NT2/D1 (cell line): ENCODE data around the gene RABEP1.

Experiments used
- DNase-seq: peaks from one replicate; pipeline ENCODE4 v3.0.0-alpha.2; 2011; ENCODE audit warnings: low read depth, low spot score
- H3K27me3 ChIP-seq: 2 replicates; pipeline ENCODE4 v1.6.0; 2011; ENCODE audit warnings: mild to moderate bottlenecking; ENCODE audit not compliant: insufficient read length, insufficient read depth
- H3K36me3 ChIP-seq: 2 replicates; pipeline ENCODE4 v1.6.1; 2011; ENCODE audit warnings: mild to moderate bottlenecking, low read length, mixed read lengths; ENCODE audit not compliant: insufficient read depth, insufficient read length
- H3K4me1 ChIP-seq: 2 replicates; pipeline ENCODE4 v1.5.1; 2011; ENCODE audit not compliant: insufficient read depth, insufficient read length
- H3K4me3 ChIP-seq: 2 replicates; pipeline ENCODE4 v1.5.1; 2011; ENCODE audit warnings: low read depth; ENCODE audit not compliant: insufficient read length
- H3K9ac ChIP-seq: 2 replicates; pipeline ENCODE4 v1.6.0; 2011; ENCODE audit warnings: low read depth; ENCODE audit not compliant: insufficient read length
- H3K9me3 ChIP-seq: 2 replicates; pipeline ENCODE4 v1.5.1; 2011; ENCODE audit warnings: mild to moderate bottlenecking, low read length; ENCODE audit not compliant: insufficient read depth
- SUZ12 ChIP-seq: IDR thresholded peaks from 2 replicates; pipeline ENCODE4 v1.6.1; 2011; ENCODE audit not compliant: insufficient read length, insufficient read depth; ENCODE audit errors: extremely low read depth
- YY1 ChIP-seq: IDR thresholded peaks from 2 replicates; pipeline ENCODE4 v1.6.1; 2011; ENCODE audit not compliant: insufficient read length, insufficient read depth
- ZNF274 ChIP-seq: IDR thresholded peaks from 2 replicates; pipeline ENCODE4 v1.6.1; 2011; ENCODE audit warnings: mild to moderate bottlenecking, low read depth, low read length

RABEP1 gene

DNA sequence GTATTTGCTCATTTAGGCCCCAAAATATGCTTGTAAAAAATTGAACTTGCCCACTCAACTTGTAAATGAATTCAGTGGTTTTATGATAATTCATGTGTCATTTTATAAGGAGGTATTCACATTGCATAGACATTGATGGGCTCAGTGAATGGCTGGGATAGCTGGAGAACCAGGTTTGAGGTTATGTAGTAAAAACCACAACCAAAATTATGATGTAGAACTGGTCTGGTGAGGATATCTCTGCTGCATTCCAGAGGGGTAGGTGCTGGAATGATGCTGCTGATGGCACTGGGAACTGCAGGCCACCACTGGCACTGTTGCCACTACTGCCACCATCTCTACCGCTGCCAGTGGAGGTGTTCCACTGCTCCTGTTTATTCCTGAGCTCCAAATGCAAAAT, 21.5 kb upstream of the RABEP1 start:
- TF ChIP-seq SUZ12 (no peak), YY1 (no peak), ZNF274 (no peak)

DNA sequence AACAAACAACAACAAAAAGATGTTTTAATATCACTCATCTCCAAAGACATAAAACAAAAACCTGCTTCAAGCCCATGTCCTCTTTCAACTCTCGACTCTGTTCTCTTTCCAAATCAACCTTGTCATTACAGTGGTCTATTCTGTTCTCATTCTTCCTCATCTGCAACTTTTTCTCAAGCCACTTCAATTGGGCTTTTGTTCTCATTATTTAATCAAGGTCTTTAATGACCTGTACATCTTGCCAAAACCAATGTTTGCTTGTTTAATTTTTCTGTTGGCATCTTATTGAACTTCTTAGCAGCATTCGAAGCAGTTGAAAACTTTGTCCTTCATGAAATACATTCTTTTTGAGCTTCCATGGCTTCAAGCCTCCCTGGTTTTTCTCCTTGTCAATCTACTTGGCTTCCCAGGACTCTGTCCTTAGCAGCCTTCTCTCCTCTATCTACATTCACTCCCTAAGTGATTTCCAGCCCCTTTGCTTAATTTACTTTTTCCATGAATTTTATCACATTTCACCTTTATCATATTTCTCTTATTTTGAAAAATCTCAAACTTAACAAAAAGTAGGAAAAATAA, 19.6 kb upstream of the RABEP1 start:
- TF ChIP-seq YY1 (no peak), ZNF274 (no peak), SUZ12 (no peak)
- Histone ChIP-seq H3K4me3 (no peak overlapping the region), H3K9me3 (no peaks in the 10 kb centered on the region)

More for the DNA sequence above, 21.5 kb upstream of the RABEP1 start:
- H3K4me1 ChIP-seq, result no peaks in the 10 kb centered on the region
- no peaks in the 10 kb centered on the region for H3K36me3 ChIP-seq
- H3K27me3 ChIP-seq, result no peaks in the 10 kb centered on the region
- no peak overlapping the region for H3K4me3 ChIP-seq
- no peaks in the 10 kb centered on the region for H3K9me3 ChIP-seq
- no peak for DNase-seq
- no peak overlapping the region for H3K9ac ChIP-seq

DNA sequence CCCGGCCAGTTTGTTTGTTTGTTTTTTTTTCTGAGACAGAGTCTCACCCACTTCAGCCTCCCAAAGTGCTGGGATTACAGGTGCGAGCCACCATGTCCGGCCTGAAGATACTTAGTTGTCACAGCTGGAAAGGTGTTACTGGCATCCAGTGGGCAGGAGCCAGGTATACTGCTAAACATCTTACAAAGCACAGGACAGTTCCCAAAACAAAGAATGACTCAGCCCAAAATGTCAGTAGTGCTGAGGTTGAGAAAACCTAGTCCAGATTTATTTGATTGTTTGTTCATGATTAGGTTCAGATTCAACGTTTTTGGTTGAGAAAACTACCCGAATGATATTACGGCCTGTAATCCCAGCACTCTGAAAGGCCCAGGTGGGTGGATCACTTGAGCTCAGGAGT, 18.6 kb upstream of the RABEP1 start:
- Histone ChIP-seq H3K27me3 (no peaks in the 10 kb centered on the region), H3K36me3 (no peaks in the 10 kb centered on the region), H3K4me1 (no peaks in the 10 kb centered on the region), H3K9ac (no peak overlapping the region), H3K4me3 (no peak overlapping the region), H3K9me3 (no peaks in the 10 kb centered on the region)
- no peak for DNase-seq
- TF ChIP-seq ZNF274, result no peak
- TF ChIP-seq SUZ12, result no peak
- no peak for TF ChIP-seq YY1

More for the DNA sequence above, 19.6 kb upstream of the RABEP1 start:
- no peaks in the 10 kb centered on the region for H3K36me3 ChIP-seq
- no peak overlapping the region for H3K9ac ChIP-seq
- H3K4me1 ChIP-seq, result no peaks in the 10 kb centered on the region
- H3K27me3 ChIP-seq, result no peaks in the 10 kb centered on the region
- DNase-seq, result no peak

DNA sequence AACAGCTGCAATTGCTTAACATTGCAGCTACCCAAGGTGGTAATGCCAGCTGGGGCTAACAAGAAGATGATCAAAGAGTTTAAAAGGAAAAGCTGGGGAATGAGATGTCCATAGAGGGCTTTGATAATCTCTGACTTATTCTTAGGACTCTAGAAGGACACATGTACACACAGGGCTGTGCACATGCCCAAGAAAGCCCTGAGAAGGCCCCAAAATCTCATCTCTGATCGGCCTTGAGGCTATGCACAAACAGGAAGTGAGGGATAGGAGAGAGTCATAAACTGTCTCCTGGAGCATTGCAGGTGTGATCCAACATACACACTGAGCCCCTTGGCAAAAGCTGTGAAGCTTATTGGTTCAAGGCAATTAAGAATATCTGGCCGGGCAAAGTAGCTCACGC, 17.2 kb upstream of the RABEP1 start:
- no peak for DNase-seq
- no peak overlapping the region for H3K4me3 ChIP-seq
- TF ChIP-seq YY1 (no peak), ZNF274 (no peak), SUZ12 (no peak)
- no peaks in the 10 kb centered on the region for H3K27me3 ChIP-seq
- H3K36me3 ChIP-seq, result no peaks in the 10 kb centered on the region
- no peaks in the 10 kb centered on the region for H3K9me3 ChIP-seq
- no peak overlapping the region for H3K9ac ChIP-seq
- H3K4me1 ChIP-seq, result no peaks in the 10 kb centered on the region

DNA sequence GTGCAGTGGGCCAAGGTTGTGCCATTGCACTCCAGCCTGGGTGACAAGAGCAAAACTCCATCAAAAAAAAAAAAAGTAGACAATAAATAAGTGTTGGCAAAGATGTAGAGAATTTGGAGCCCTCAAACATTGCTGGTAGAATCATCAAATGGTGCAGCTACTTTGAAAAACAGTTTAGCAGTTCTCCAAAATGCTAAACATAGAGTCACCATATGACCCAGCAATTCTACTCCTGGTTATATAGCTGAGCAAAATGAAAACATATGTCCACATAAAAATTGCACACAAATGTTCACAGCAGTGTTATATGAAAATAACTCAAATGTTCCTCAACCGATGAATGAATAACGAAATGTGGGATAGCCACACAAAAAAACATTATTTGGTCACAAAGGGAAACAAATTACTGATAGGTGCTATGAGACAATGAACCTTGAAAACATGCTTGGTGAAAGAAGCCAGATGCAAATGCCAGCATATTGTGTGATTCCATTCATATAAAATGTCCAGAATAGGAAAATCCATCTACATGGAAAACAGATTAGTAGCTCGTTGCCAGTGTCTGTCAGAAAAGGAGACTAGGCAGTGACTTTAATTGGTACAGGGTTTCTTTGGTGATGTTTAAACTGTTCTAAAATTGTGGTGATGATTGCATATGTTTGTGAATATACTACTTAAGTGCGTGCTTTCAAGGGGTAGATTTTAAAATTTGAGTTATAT, 12.7 kb upstream of the RABEP1 start:
- H3K9me3 ChIP-seq, result no peaks in the 10 kb centered on the region
- no peaks in the 10 kb centered on the region for H3K27me3 ChIP-seq
- no peak overlapping the region for H3K4me3 ChIP-seq
- H3K4me1 ChIP-seq, result no peaks in the 10 kb centered on the region
- TF ChIP-seq YY1 (no peak), ZNF274 (no peak), SUZ12 (no peak)
- H3K36me3 ChIP-seq, result no peaks in the 10 kb centered on the region
- no peak for DNase-seq
- H3K9ac ChIP-seq, result no peak overlapping the region

DNA sequence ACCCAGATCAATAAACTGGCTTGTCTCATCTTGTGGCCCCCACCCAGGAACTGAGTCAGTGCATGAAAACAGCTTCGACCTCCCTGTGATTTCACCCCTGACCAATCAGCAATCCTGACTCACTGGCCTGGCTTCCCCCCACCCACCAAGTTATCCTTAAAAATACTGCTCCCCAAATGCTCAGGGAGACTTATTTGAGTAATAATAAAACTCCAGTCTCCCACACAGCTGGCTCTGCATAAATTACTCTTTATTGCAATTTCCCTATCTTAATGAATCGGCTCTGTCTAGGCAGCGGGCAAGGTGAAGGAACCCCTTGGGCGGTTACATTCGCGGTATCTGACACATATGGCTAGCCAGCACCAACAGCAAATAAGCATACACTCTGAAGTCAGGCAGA, 9.8 kb upstream of the RABEP1 start:
- Histone ChIP-seq H3K4me3 (no peak overlapping the region), H3K4me1 (no peaks in the 10 kb centered on the region), H3K9me3 (no peaks in the 10 kb centered on the region), H3K27me3 (no peaks in the 10 kb centered on the region), H3K36me3 (no peaks in the 10 kb centered on the region), H3K9ac (no peak overlapping the region)
- DNase-seq, result no peak
- TF ChIP-seq SUZ12 (no peak), ZNF274 (no peak), YY1 (no peak)

DNA sequence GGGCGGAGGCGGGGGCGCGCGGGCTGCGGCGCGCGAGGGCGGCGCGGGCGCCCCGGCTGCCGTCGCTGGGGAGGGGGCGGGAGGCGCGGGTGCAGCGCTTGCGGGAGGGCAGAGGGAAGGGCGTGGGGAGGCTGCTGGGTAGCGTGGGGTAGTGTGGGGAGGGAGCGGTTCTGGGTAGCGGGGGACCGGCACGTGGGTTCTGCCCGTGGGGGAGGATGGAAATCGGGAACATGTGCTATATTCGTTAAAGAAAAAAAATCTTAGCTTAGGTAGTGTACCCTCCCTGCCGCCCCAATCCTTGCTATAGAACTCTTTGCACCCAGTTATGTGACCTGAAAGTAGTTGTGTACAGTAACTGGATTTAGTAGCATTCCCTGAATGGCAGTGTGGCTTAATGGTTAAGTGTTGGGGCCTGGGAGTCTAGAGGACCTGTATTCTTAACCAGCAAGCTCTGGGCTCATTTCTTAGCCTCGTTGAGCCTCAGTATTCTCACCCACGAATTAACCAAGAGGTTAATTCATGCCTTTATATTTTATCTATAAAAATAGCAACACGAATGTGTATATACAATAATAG, 646 bp downstream of the RABEP1 start:
- Histone ChIP-seq H3K4me1 (no peaks in the 10 kb centered on the region), H3K36me3 (peaks cover 4% of the 10 kb centered on the region), H3K27me3 (no peaks in the 10 kb centered on the region), H3K4me3 (peak overlapping the region; percentile 62), H3K9me3 (no peaks in the 10 kb centered on the region), H3K9ac (peak overlapping the region; percentile 77)
- no peak for DNase-seq
- TF ChIP-seq ZNF274, result no peak
- TF ChIP-seq YY1, result no peak
- TF ChIP-seq SUZ12, result no peak
